K562 (cell line): ENCODE measurements around the gene HSD11B1. TPM values are rescaled to one million over a fixed set of nuclear protein-coding genes. Genes with fewer than 3 reads are reported as not detected.

Experiments
- ATAC-seq: fragments of 200-7000 bp; cut with Tn5 transposase; 3 replicates; pipeline ENCODE4 v1.9.1; 2020; ENCODE audit warnings: moderate library complexity
- Bru-seq: library from RNA; stranded (reverse); fragments of 400-500 nt; gene quantifications from one replicate; lab custom pipeline; 2021; lab: Mats Ljungman, UMichigan
- BruChase-seq, 2 experiments: library from RNA; stranded (reverse); fragments of 400-500 nt; gene quantifications; one replicate each; lab custom pipeline; 2021; lab: Mats Ljungman, UMichigan
- BruUV-seq: library from RNA; stranded (reverse); fragments of 400-500 nt; replicated peaks from 2 replicates; lab custom pipeline; 2021; lab: Mats Ljungman, UMichigan
- CTCF ChIA-PET: fragments of 300-600 bp; formaldehyde crosslinking; extraction: SDS; loops from one replicate; lab custom pipeline; 2021; ENCODE audit warnings: low intra/inter-chr PET ratio; lab: Yijun Ruan, JAX
- POLR2A ChIA-PET: fragments of 300-600, 350-650 bp; sonication (Branson Sonifier 250); formaldehyde crosslinking; extraction: SDS; loops from one replicate; lab custom pipeline; 2021; ENCODE audit warnings: antibody characterized with exemption, inconsistent platforms; lab: Yijun Ruan, JAX
- DNase-seq, 4 experiments: peaks; one replicate each; pipeline versions ENCODE4 v3.0.0 to v3.0.0-alpha.2; 2011 to 2018; ENCODE audit warnings: low spot score in 3 of 4, mixed read lengths in 3 of 4; ENCODE audit errors: extremely low read depth in 1 of 4
- FAIRE-seq: peaks from 2 replicates; lab custom pipeline; 2011; peaks lifted over from hg19 to GRCh38; lab: Jason Lieb, UNC
- H2AFZ ChIP-seq: 2 replicates; pipeline ENCODE4 v1.6.0; 2011; ENCODE audit warnings: low read depth, low read length, control low read depth, inconsistent platforms
- H3K27ac ChIP-seq: fragments of 200-600 bp; 3 replicates; pipeline ENCODE4 v1.8.0; 2011; ENCODE audit warnings: low read depth, mild to moderate bottlenecking, control low read depth, inconsistent platforms, low read length, moderate library complexity, mixed read lengths; ENCODE audit errors: extremely low read depth
- H3K27me3 ChIP-seq, 2 experiments: fragments of 300-600 bp in 1 of 2; 2 replicates in 1 of 2; 3 replicates in 1 of 2; pipeline versions ENCODE4 v1.6.0 to v1.8.0; 2011; ENCODE audit warnings: inconsistent platforms in 2 of 2, low read length in 2 of 2, mild to moderate bottlenecking in 1 of 2, mixed read lengths in 1 of 2, moderate library complexity in 1 of 2; ENCODE audit not compliant: control insufficient read depth in 2 of 2, insufficient read depth in 2 of 2
- H3K36me3 ChIP-seq: fragments of 300-600 bp; 3 replicates; pipeline ENCODE4 v1.8.0; 2011; ENCODE audit warnings: mild to moderate bottlenecking, low read length, inconsistent platforms; ENCODE audit not compliant: control insufficient read depth, insufficient read depth
- H3K4me1 ChIP-seq, 2 experiments: fragments of 200-600 bp in 1 of 2; replicated peaks in 1 of 2; 2 replicates in 1 of 2; 3 replicates in 1 of 2; pipeline versions ENCODE4 v1.5.1 to v1.8.0; 2011; ENCODE audit warnings: inconsistent platforms in 2 of 2, low read length in 2 of 2, mild to moderate bottlenecking in 1 of 2, mixed read lengths in 1 of 2, moderate library complexity in 1 of 2; ENCODE audit not compliant: control insufficient read depth in 2 of 2, insufficient read depth in 2 of 2
- H3K4me2 ChIP-seq: 2 replicates; pipeline ENCODE4 v1.6.1; 2011; ENCODE audit warnings: low read length, control low read depth, inconsistent platforms, mixed read lengths; ENCODE audit not compliant: insufficient read depth
- H3K4me3 ChIP-seq: fragments of 200-600 bp; sonication (generic), shearing (Covaris generic); 2 replicates; pipeline ENCODE4 v1.5.1; 2016; ENCODE audit warnings: control low read depth, inconsistent platforms
- H3K79me2 ChIP-seq: fragments of 200-600 bp; 3 replicates; pipeline ENCODE4 v1.8.0; 2011; ENCODE audit warnings: low read length, inconsistent platforms; ENCODE audit not compliant: control insufficient read depth, insufficient read depth
- H3K9ac ChIP-seq, 2 experiments: 2 replicates each; pipeline versions ENCODE4 v1.6.0 to v1.6.1; 2011; ENCODE audit warnings: low read depth in 2 of 2, low read length in 2 of 2, control low read depth in 1 of 2, inconsistent platforms in 1 of 2, mild to moderate bottlenecking in 1 of 2, mixed read lengths in 1 of 2; ENCODE audit not compliant: insufficient read depth in 1 of 2
- H3K9me1 ChIP-seq: one replicate; pipeline ENCODE4 v1.6.0; 2011; ENCODE audit warnings: inconsistent platforms, mild to moderate bottlenecking, low read length, moderate library complexity; ENCODE audit not compliant: control insufficient read depth, insufficient read depth
- H3K9me3 ChIP-seq: replicated peaks from 2 replicates; pipeline ENCODE4 v1.5.1; 2011; ENCODE audit warnings: low read depth, low read length, inconsistent platforms; ENCODE audit not compliant: control insufficient read depth, insufficient read depth
- H4K20me1 ChIP-seq: replicated peaks from 2 replicates; pipeline ENCODE4 v1.6.1; 2011; ENCODE audit warnings: low read length, inconsistent platforms, mixed read lengths; ENCODE audit not compliant: control insufficient read depth, insufficient read depth
- MCM7 ChIP-seq, 2 experiments: fragments of 450-650 bp; IDR thresholded peaks; 2 replicates each; pipeline ENCODE4 v1.6.1; 2016 to 2018
- WGBS: fragments of 100-300 bp; shearing (Covaris generic); methylation state at CpG from one replicate; pipeline ENCODE4 v1.1.6; 2016; ENCODE audit warnings: low coverage, mixed read lengths; ENCODE audit not compliant: insufficient coverage; ENCODE audit errors: missing lambda C conversion rate; 5-methylcytosine and 5-hydroxymethylcytosine counted together
- in situ Hi-C: fragments of 300-500 bp; cut with MboI; formaldehyde crosslinking; loops from 4 replicates; pipeline ENCODE4 v1.15.0; 2018; ENCODE audit warnings: inconsistent platforms, mixed read lengths
- intact Hi-C: fragments of 100-400 bp; cut with micrococcal nuclease; formaldehyde crosslinking; loops from 2 replicates; pipeline ENCODE4 v1.14.2; 2022
- long read RNA-seq, 3 experiments: library from polyadenylated mRNA in 2 of 3; library from RNA in 1 of 3; unstranded in 2 of 3; stranded (forward) in 1 of 3; transcript quantifications; one replicate each; pipeline ENCODE4 v2.0.0, GENCODE V29; 2019 to 2022
- polyA minus RNA-seq, 3 experiments: library from RNA; depleted of rRNA, polyadenylated mRNA; stranded (reverse); fragments of >200 nt; gene quantifications; 2 replicates each; pipeline ENCODE4 v1.2.3, GENCODE V29; 2011
- polyA plus RNA-seq, 8 experiments: library from polyadenylated mRNA; depleted of rRNA in 4 of 8; stranded (reverse) in 5 of 8; unstranded in 3 of 8; fragments of >200 nt; fragmentation: Nextera tagmentation in 2 of 8; fragmentation: Illumina TruSeq in 1 of 8; extraction: Ambion mirVana in 2 of 8; extraction: Trizol in 1 of 8; gene quantifications; 2 replicates each; pipeline versions ENCODE4 v1.2.1 to v1.2.3, GENCODE V29; 2011 to 2014; ENCODE audit warnings: inconsistent platforms in 1 of 8, missing spikeins in 1 of 8
- total RNA-seq, 7 experiments: library from RNA; depleted of rRNA in 6 of 7; stranded (reverse); fragments of >200 nt in 6 of 7; fragmentation: Illumina TruSeq in 2 of 7; extraction: Trizol in 2 of 7; gene quantifications; 2 replicates each; pipeline versions ENCODE4 v1.2.1 to v1.2.3, GENCODE V29; 2011 to 2021; ENCODE audit warnings: low replicate concordance in 1 of 7

Gene HSD11B1
- total RNA-seq (2011; cell fraction: chromatin; rRNA removed; ENCODE audit: low replicate concordance): not detected in 2 replicates
- not detected in 2 replicates for total RNA-seq (2011; cell fraction: nucleolus; rRNA removed)
- total RNA-seq (2011; cell fraction: nucleoplasm; rRNA removed): not detected in 2 replicates
- not detected in 2 replicates for total RNA-seq (2014; rRNA removed)
- total RNA-seq (2014; rRNA removed; fragmentation: Illumina TruSeq; extraction: Trizol): not detected in 2 replicates
- not detected in 2 replicates for total RNA-seq (2015; rRNA removed; fragmentation: Illumina TruSeq; extraction: Trizol)
- 0.16 TPM in 1 of 2 replicates, not detected in the other for total RNA-seq (2021)
- polyA plus RNA-seq (2011; rRNA removed): not detected in 2 replicates
- not detected in 2 replicates for polyA plus RNA-seq (2011; cell fraction: cytosol; rRNA removed)
- not detected in 2 replicates for polyA plus RNA-seq (2011; cell fraction: nucleus; rRNA removed)
- polyA plus RNA-seq (2012): 0.17 and 2.6 TPM in 2 replicates
- not detected in 2 replicates for polyA plus RNA-seq (2014; fragmentation: Illumina TruSeq; extraction: Trizol)
- under 1 TPM in 1 of 2 experiments, not detected in 1; 0.04 TPM for polyA plus RNA-seq (2014; fragmentation: Nextera tagmentation; extraction: Ambion mirVana)
- not detected in 2 replicates for polyA plus RNA-seq (2014; rRNA removed)
- polyA minus RNA-seq (2011; rRNA and poly(A)+ RNA removed): not detected in 2 replicates
- polyA minus RNA-seq (2011; cell fraction: cytosol; rRNA and poly(A)+ RNA removed): not detected in 2 replicates
- polyA minus RNA-seq (2011; cell fraction: nucleus; rRNA and poly(A)+ RNA removed): not detected in 2 replicates
- percentile 8 among the genes with signal in this experiment for Bru-seq, nascent RNA
- percentile 4 among the genes with signal in this experiment for BruChase-seq, experiment 1, labeled RNA remaining after a 2-hour chase
- percentile 2 among the genes with signal in this experiment for BruChase-seq, experiment 2, labeled RNA remaining after a 6-hour chase
- long read RNA-seq, experiment 1: 0 reads
- long read RNA-seq, experiment 2: 0 reads
- long read RNA-seq, experiment 3: 0 reads

- Histone ChIP-seq H3K9ac (no peak within 1 kb of the TSS), H3K9me1 (no peaks in the 10 kb centered on the region)
Measured at GRCh38 chr1:209704584-209704983, at the start of gene HSD11B1. Gene HSD11B1, plus strand, starts transcription at chr1:209704846. Its CDS starts 97 bp downstream, at chr1:209704943.

More at GRCh38 chr1:209704584-209704983, at the start of gene HSD11B1:
- POLR2A ChIA-PET: interaction anchor here (0.8 kb wide), 1 partner anchor 29 kb away, joined by 3 read pairs; no protein-coding TSS in a partner anchor
- H3K36me3 ChIP-seq: no peaks in the 10 kb centered on the region
- H3K27ac ChIP-seq: no peak within 1 kb of the TSS
- no peak for ATAC-seq
- H3K4me1 ChIP-seq: no peaks in the 10 kb centered on the region
- peaks cover 3 to 8% of the 10 kb centered on the region in 2 experiments; a peak in 3 of 5 replicates for H3K27me3 ChIP-seq
- TF ChIP-seq MCM7 (IDR thresholded peaks at IDR 0.05): no peak
- in situ Hi-C loops: no loop called here
- CTCF ChIA-PET: no interaction called here
- no TSS peak for BruUV-seq
- H4K20me1 ChIP-seq: no peaks in the 10 kb centered on the region
- intact Hi-C loops: no loop called here
- H2AFZ ChIP-seq: no peak within 1 kb of the TSS
- WGBS: 0% methylated on average over 6 of the region's 6 CpGs
- FAIRE-seq: no peak
- no peaks in the 10 kb centered on the region for H3K79me2 ChIP-seq
- no peaks in the 10 kb centered on the region for H3K9me3 ChIP-seq
- H3K4me3 ChIP-seq: no peak within 1 kb of the TSS
- DNase-seq: no peak
- no peak within 1 kb of the TSS for H3K4me2 ChIP-seq
